GM19193 (cell line): ENCODE results near the gene MS4A14.

Experiments
- POLR2A ChIP-seq: IDR thresholded peaks from 4 replicates; pipeline ENCODE4 v1.6.1; 2011; ENCODE audit not compliant: insufficient read depth, insufficient read length; ENCODE audit errors: extremely low read depth

The MS4A14 gene

DNA sequence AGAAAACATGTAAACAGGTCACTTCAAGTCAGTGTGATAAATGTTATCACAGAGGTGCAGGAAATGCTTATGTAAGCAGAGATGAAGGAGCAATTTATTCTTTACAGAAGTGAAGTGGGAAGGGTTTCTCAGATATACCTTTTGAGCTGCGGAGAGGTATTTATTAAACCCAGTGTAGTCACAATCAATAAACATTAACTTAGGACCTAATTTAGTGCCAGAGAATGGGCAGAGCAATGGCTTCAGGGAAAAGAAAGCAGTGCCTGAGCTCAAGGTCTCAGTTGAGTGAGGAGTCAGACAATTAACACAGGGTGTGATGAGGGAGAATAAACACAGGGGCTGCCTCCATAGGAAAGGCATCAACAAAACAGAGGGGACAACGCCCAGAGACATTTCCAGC lies 35.0 kb downstream of the MS4A14 start:
- TF ChIP-seq POLR2A, result no peak

DNA sequence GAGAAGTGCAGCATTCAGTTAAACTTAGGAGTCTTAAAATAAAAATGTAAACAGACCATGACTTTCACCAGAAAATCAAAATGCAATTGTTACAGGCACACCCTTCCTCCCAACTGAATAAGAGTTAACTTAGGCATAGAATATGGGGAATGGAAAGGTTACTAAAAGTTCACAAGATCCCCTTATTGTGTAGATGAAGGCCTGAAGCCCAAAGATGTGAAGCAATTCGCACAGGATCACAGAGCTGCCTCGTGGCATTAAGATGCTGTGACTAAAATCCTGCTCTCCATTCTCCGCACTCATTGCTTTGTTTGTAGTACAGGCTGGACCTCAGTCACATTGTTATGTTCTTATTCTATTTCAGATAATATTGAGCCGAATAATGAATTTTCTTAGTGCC lies 37.1 kb downstream of the MS4A14 start:
- TF ChIP-seq POLR2A, result no peak

GRCh38 chr11:60447070-60447469 lies 50.8 kb downstream of the MS4A14 start:
- no peak for TF ChIP-seq POLR2A

- no peak for TF ChIP-seq POLR2A
These were observed 51.6 kb downstream of the MS4A14 start for GRCh38 chr11:60447846-60448245.

DNA sequence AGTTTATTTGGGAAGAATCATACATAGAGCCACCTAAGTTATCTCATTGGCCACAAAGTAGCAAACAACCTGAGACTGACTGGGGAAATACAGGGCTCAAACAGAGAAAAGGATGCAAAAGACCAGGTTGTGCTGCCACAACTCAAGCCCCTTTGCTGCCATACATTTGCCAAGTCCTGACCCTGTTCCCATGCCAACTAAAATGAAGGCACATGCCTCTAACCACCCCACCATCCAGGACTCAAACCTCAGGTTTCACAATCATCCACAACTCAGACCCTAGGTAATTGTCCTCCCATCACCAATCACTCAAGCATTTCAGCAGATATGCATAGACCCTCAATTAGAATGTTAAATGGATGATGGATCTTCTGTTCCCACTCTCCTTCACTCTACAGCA lies 58.0 kb downstream of the MS4A14 start:
- TF ChIP-seq POLR2A, result no peak

DNA sequence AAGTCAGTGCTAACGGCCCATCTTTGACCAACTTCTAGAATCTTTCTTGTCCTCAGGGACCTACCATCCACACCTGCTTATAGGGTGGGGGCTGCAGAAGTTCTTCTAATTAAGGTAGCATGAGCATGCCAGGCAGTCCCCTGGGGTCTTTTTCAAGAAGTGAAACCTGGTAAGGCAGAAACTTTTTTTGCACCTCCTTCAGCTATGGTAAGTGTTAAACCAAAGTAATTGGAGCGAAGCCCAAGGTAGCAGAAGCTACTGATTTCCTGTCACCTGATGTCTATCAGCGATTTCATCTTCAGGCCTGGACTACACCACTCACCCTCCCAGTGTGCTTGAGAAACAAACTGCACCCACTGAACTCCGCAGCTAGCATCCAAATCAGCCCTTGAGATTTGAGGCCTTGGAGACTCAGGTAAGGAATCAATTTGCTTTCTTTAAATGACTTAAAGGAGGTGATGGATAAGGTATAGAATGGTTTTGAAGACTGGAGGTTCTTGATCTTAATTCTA lies 59.3 kb downstream of the MS4A14 start, which contains the start of gene MS4A1:
MS4A1 (plus strand) TSS at position 317 of the 512 bp plus-strand sequence. CDS start 6,528 bp downstream, outside the sequence.
- peak; percentile 89 for TF ChIP-seq POLR2A

DNA sequence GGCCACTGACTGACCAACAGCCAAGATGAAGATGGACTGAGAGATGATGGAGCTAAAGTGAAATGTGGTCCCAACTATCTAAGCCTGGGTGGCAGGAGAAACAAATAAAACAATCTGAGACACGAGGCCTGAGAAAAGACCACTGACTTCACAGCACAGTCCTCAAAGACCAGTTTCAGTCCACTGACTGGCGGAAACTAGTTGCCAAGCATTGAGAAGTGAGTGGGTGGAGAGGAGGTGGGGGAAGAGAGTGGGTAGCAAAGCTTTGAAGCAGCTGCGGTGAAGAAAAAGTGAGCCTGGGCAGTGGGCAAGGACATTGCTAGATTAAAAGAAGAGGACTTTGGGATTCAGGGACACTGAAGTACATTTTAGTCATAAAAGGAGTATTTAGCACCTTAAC lies 61.3 kb downstream of the MS4A14 start:
- peak; percentile 56 for TF ChIP-seq POLR2A

DNA sequence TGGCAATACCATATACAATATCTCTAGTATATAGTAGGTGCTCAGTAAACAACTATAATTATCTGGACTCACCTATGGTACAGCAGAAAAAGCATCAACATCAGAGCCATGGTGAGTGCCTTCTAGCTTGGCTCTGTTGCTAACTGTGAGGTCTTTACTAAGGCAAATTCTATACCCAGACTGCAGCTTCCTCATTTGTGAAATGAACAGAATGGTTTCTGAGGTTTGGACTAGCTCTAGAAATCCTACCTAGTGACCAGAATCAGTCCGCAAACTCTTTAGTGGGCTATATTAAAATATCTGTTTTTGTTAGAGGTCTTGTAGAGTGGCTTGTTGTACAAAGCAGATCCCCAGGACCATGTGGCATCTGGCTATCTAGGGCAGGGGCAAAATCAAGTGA lies 63.1 kb downstream of the MS4A14 start:
- no peak for TF ChIP-seq POLR2A
